ENCODE results near the gene KDSR. TPM values are rescaled to one million over a fixed set of nuclear protein-coding genes. Genes with fewer than 3 reads are reported as not detected.

KDSR gene
- total and polyA plus RNA-seq, 4 donors, result 22.3 to 62.1 (median 42.5) TPM

- no peak overlapping the region for H3K4me3 ChIP-seq
- 92 to 96% methylated on average over 1 of the region's 1 CpG for WGBS, 2 donors
- H3K4me1 ChIP-seq (ENCODE audit: control insufficient read depth in 5 of 5, insufficient read depth in 5 of 5, low read length in 5 of 5), result no peaks in the 10 kb centered on the region
- H3K27ac ChIP-seq (ENCODE audit: low read depth in 1 of 2, low read length in 1 of 2), result no peak overlapping the region
- H3K27me3 ChIP-seq (ENCODE audit: control insufficient read depth in 3 of 3, insufficient read depth in 3 of 3, low read length in 2 of 3), result no peaks in the 10 kb centered on the region
- H3K9me3 ChIP-seq (ENCODE audit: control insufficient read depth in 4 of 4, insufficient read depth in 3 of 4, low read length in 3 of 4), result no peaks in the 10 kb centered on the region
- H3K36me3 ChIP-seq (ENCODE audit: control insufficient read depth in 4 of 4, insufficient read depth in 4 of 4, low read length in 4 of 4), result peaks cover 18 to 32% (median 30%) of the 10 kb centered on the region in 4 donors
- H3K9ac ChIP-seq (ENCODE audit: insufficient read depth in 1 of 2, low read length in 2 of 2), result no peak overlapping the region
- no peak for TF ChIP-seq CTCF (IDR thresholded peaks at IDR 0.05; ENCODE audit: control extremely low read depth, extremely low read depth)
- no peak for ATAC-seq (ENCODE audit: insufficient read depth, low FRiP score)
- no peak for DNase-seq
Observed at GRCh38 chr18:63395503-63395902, 28.5 kb upstream of the KDSR start.

GRCh38 chr18:63394954-63395353 is 27.9 kb upstream of the KDSR start:
- no peaks in the 10 kb centered on the region for H3K27me3 ChIP-seq (ENCODE audit: control insufficient read depth in 3 of 3, insufficient read depth in 3 of 3, low read length in 2 of 3)
- H3K4me3 ChIP-seq, result no peak overlapping the region
- no peaks in the 10 kb centered on the region for H3K4me1 ChIP-seq (ENCODE audit: control insufficient read depth in 5 of 5, insufficient read depth in 5 of 5, low read length in 5 of 5)
- no peaks in the 10 kb centered on the region for H3K9me3 ChIP-seq (ENCODE audit: control insufficient read depth in 4 of 4, insufficient read depth in 3 of 4, low read length in 3 of 4)
- ATAC-seq (ENCODE audit: insufficient read depth, low FRiP score) (no peak), DNase-seq (no peak)
- peaks cover 18 to 33% (median 28%) of the 10 kb centered on the region in 4 donors for H3K36me3 ChIP-seq (ENCODE audit: control insufficient read depth in 4 of 4, insufficient read depth in 4 of 4, low read length in 4 of 4)
- H3K9ac ChIP-seq (ENCODE audit: insufficient read depth in 1 of 2, low read length in 2 of 2), result no peak overlapping the region
- WGBS, 2 donors, result 94 to 97% methylated on average over 3 of the region's 3 CpGs
- no peak overlapping the region for H3K27ac ChIP-seq (ENCODE audit: low read depth in 1 of 2, low read length in 1 of 2)
- no peak for TF ChIP-seq CTCF (IDR thresholded peaks at IDR 0.05; ENCODE audit: control extremely low read depth, extremely low read depth)

GRCh38 chr18:63387861-63388260 is 20.9 kb upstream of the KDSR start:
- peaks cover 3 to 11% (median 8%) of the 10 kb centered on the region in 4 donors for H3K36me3 ChIP-seq (ENCODE audit: control insufficient read depth in 4 of 4, insufficient read depth in 4 of 4, low read length in 4 of 4)
- 92% methylated on average over 4 of the region's 4 CpGs for WGBS, 2 donors
- no peak for TF ChIP-seq CTCF (IDR thresholded peaks at IDR 0.05; ENCODE audit: control extremely low read depth, extremely low read depth)

GRCh38 chr18:63382843-63383242 is 15.8 kb upstream of the KDSR start:
- no peak overlapping the region for H3K27ac ChIP-seq (ENCODE audit: low read depth in 1 of 2, low read length in 1 of 2)
- DNase-seq, result no peak
- no peak overlapping the region for H3K4me3 ChIP-seq
- H3K9me3 ChIP-seq (ENCODE audit: control insufficient read depth in 4 of 4, insufficient read depth in 3 of 4, low read length in 3 of 4), result peaks cover 0 to 5% (median 1%) of the 10 kb centered on the region in 4 donors
- no peaks in the 10 kb centered on the region for H3K27me3 ChIP-seq (ENCODE audit: control insufficient read depth in 3 of 3, insufficient read depth in 3 of 3, low read length in 2 of 3)
- TF ChIP-seq CTCF (IDR thresholded peaks at IDR 0.05; ENCODE audit: control extremely low read depth, extremely low read depth), result no peak
- H3K4me1 ChIP-seq (ENCODE audit: control insufficient read depth in 5 of 5, insufficient read depth in 5 of 5, low read length in 5 of 5), result no peaks in the 10 kb centered on the region
- 65 to 91% methylated on average over 3 of the region's 3 CpGs for WGBS, 2 donors
- H3K36me3 ChIP-seq (ENCODE audit: control insufficient read depth in 4 of 4, insufficient read depth in 4 of 4, low read length in 4 of 4), result no peaks in the 10 kb centered on the region
- no peak for ATAC-seq (ENCODE audit: insufficient read depth, low FRiP score)
- H3K9ac ChIP-seq (ENCODE audit: insufficient read depth in 1 of 2, low read length in 2 of 2), result no peak overlapping the region

More at GRCh38 chr18:63387861-63388260, 20.9 kb upstream of the KDSR start:
- no peaks in the 10 kb centered on the region for H3K4me1 ChIP-seq (ENCODE audit: control insufficient read depth in 5 of 5, insufficient read depth in 5 of 5, low read length in 5 of 5)
- peaks cover 0 to 2% (median under 1%) of the 10 kb centered on the region in 4 donors for H3K9me3 ChIP-seq (ENCODE audit: control insufficient read depth in 4 of 4, insufficient read depth in 3 of 4, low read length in 3 of 4)
- H3K9ac ChIP-seq (ENCODE audit: insufficient read depth in 1 of 2, low read length in 2 of 2), result no peak overlapping the region
- ATAC-seq (ENCODE audit: insufficient read depth, low FRiP score) (no peak), DNase-seq (no peak)
- H3K4me3 ChIP-seq, result no peak overlapping the region
- H3K27me3 ChIP-seq (ENCODE audit: control insufficient read depth in 3 of 3, insufficient read depth in 3 of 3, low read length in 2 of 3), result no peaks in the 10 kb centered on the region
- H3K27ac ChIP-seq (ENCODE audit: low read depth in 1 of 2, low read length in 1 of 2), result no peak overlapping the region

Data from lung (tissue), 12 donors.